Trophoblast cell (in vitro differentiated cells and primary cell): ENCODE results near the gene ZNF215.
"Not testable (repeated sequence)": the region's sequence is repeated elsewhere in the genome, so short reads cannot be mapped to it uniquely, and the experiment has no call there.

Source experiments
- DNase-seq, 2 donors: peaks; one replicate each; pipeline ENCODE4 v3.0.0-alpha.2; 2016
- H2AFZ ChIP-seq: 2 replicates; pipeline ENCODE4 v1.6.1; 2013; ENCODE audit warnings: low read length, moderate library complexity, mild to moderate bottlenecking; ENCODE audit not compliant: insufficient read depth, poor library complexity
- H2AK5ac ChIP-seq: 2 replicates; pipeline ENCODE4 v1.6.1; 2013; ENCODE audit warnings: mild to moderate bottlenecking, low read length
- H2BK120ac ChIP-seq: 2 replicates; pipeline ENCODE4 v1.6.1; 2013; ENCODE audit warnings: low read length, mild to moderate bottlenecking, moderate library complexity; ENCODE audit not compliant: insufficient read depth, poor library complexity
- H2BK12ac ChIP-seq: 2 replicates; pipeline ENCODE4 v1.6.1; 2013; ENCODE audit warnings: mild to moderate bottlenecking, low read length, moderate library complexity
- H2BK5ac ChIP-seq: 2 replicates; pipeline ENCODE4 v1.6.1; 2013; ENCODE audit warnings: low read length, low read depth, moderate library complexity, mild to moderate bottlenecking; ENCODE audit not compliant: poor library complexity
- H3K14ac ChIP-seq: 2 replicates; pipeline ENCODE4 v1.6.1; 2013; ENCODE audit warnings: mild to moderate bottlenecking, low read length
- H3K18ac ChIP-seq: 2 replicates; pipeline ENCODE4 v1.6.1; 2013; ENCODE audit warnings: mild to moderate bottlenecking, low read length
- H3K23ac ChIP-seq: 2 replicates; pipeline ENCODE4 v1.6.1; 2013; ENCODE audit warnings: low read length
- H3K27ac ChIP-seq: 2 replicates; pipeline ENCODE4 v1.5.1; 2013; ENCODE audit warnings: low read depth, mild to moderate bottlenecking, inconsistent platforms, low read length, moderate library complexity
- H3K27me3 ChIP-seq: 2 replicates; pipeline ENCODE4 v1.6.1; 2013; ENCODE audit warnings: inconsistent platforms, mild to moderate bottlenecking, low read length, moderate library complexity; ENCODE audit not compliant: insufficient read depth
- H3K36me3 ChIP-seq, 2 experiments: 1 replicate in 1 of 2; 2 replicates in 1 of 2; pipeline ENCODE4 v1.6.1; 2013; ENCODE audit warnings: low read length in 2 of 2, mild to moderate bottlenecking in 2 of 2, moderate library complexity in 1 of 2; ENCODE audit not compliant: insufficient read depth in 2 of 2, control insufficient read depth in 1 of 2
- H3K4ac ChIP-seq: 2 replicates; pipeline ENCODE4 v1.6.1; 2013; ENCODE audit warnings: low read depth, mild to moderate bottlenecking, low read length, moderate library complexity
- H3K4me1 ChIP-seq, 2 experiments: 1 replicate in 1 of 2; 2 replicates in 1 of 2; pipeline ENCODE4 v1.6.1; 2013; ENCODE audit warnings: low read length in 2 of 2, mild to moderate bottlenecking in 2 of 2, moderate library complexity in 1 of 2; ENCODE audit not compliant: insufficient read depth in 2 of 2, control insufficient read depth in 1 of 2
- H3K4me2 ChIP-seq: 2 replicates; pipeline ENCODE4 v1.6.1; 2013; ENCODE audit warnings: inconsistent platforms, mild to moderate bottlenecking, low read length, moderate library complexity
- H3K4me3 ChIP-seq: 2 replicates; pipeline ENCODE4 v1.5.1; 2013; ENCODE audit warnings: mild to moderate bottlenecking, low read depth, low read length, inconsistent platforms
- H3K79me1 ChIP-seq: one replicate; pipeline ENCODE4 v1.6.1; 2013; ENCODE audit warnings: low read length
- H3K79me2 ChIP-seq: 2 replicates; pipeline ENCODE4 v1.6.1; 2013; ENCODE audit warnings: low read length, mild to moderate bottlenecking; ENCODE audit not compliant: control insufficient read depth, insufficient read depth, poor library complexity
- H3K9ac ChIP-seq: 2 replicates; pipeline ENCODE4 v1.6.1; 2013; ENCODE audit warnings: mild to moderate bottlenecking, low read length
- H3K9me3 ChIP-seq: 2 replicates; pipeline ENCODE4 v1.6.1; 2013; ENCODE audit warnings: low read depth, mild to moderate bottlenecking, control low read depth, inconsistent platforms, low read length; ENCODE audit not compliant: insufficient read depth
- H4K12ac ChIP-seq: 2 replicates; pipeline ENCODE4 v1.6.1; 2013; ENCODE audit warnings: low read depth, mild to moderate bottlenecking, low read length, moderate library complexity
- H4K8ac ChIP-seq: 2 replicates; pipeline ENCODE4 v1.6.1; 2013; ENCODE audit warnings: low read depth, mild to moderate bottlenecking, low read length, moderate library complexity
- H4K91ac ChIP-seq: one replicate; pipeline ENCODE4 v1.6.1; 2013; ENCODE audit warnings: low read depth, mild to moderate bottlenecking, low read length, moderate library complexity
- WGBS: extraction: QIAGEN DNeasy Blood & Tissue Kit; methylation state at CpG from one replicate; pipeline ENCODE4 v1.1.7; 2013; ENCODE audit warnings: missing lambda C conversion rate; ENCODE audit not compliant: insufficient read length, insufficient coverage; ENCODE audit errors: extremely low coverage; 5-methylcytosine and 5-hydroxymethylcytosine counted together

Gene ZNF215

DNA sequence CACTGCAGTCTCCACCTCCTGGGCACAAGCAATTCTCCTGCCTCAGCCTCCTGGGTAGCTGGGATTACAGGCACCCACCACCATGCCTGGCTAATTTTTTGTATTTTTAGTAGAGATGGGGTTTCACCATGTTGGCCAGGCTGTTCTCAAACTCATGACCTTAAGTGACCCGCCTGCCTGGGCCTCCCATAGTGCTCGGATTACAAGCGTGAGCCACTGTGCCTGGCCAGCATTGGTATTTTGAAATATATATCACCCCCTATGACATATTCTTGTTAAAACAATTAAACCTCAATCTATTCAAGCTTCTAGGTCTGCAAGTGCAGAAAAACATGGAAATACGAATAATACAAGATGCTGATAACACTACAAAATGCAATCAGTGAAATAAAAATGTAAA lies 43.6 kb downstream of the ZNF215 start:
- not testable (repeated sequence) for H4K8ac ChIP-seq, H3K18ac ChIP-seq, H3K4me3 ChIP-seq, H3K4ac ChIP-seq, H3K27ac ChIP-seq, H3K4me1 ChIP-seq, H3K9ac ChIP-seq, H3K23ac ChIP-seq, DNase-seq, H4K12ac ChIP-seq, H2BK120ac ChIP-seq, H2BK12ac ChIP-seq, H4K91ac ChIP-seq, H3K36me3 ChIP-seq, H3K14ac ChIP-seq, H3K79me2 ChIP-seq, H3K27me3 ChIP-seq, H3K79me1 ChIP-seq, H2BK5ac ChIP-seq, H3K4me2 ChIP-seq, H2AFZ ChIP-seq, H2AK5ac ChIP-seq, H3K9me3 ChIP-seq
- WGBS: no CpG with 5 or more reads among the region's 4 CpGs

GRCh38 chr11:6979365-6979764 lies 53.1 kb downstream of the ZNF215 start:
- no peak overlapping the region for H3K4me2 ChIP-seq
- no peaks in the 10 kb centered on the region for H3K27me3 ChIP-seq
- no peaks in the 10 kb centered on the region for H3K36me3 ChIP-seq
- no peak overlapping the region for H3K9ac ChIP-seq
- no peak for DNase-seq
- no peak overlapping the region for H3K14ac ChIP-seq
- no peak overlapping the region for H2BK5ac ChIP-seq
- H3K79me2 ChIP-seq: no peaks in the 10 kb centered on the region
- no peak overlapping the region for H4K91ac ChIP-seq
- H3K4me3 ChIP-seq: no peak overlapping the region
- no CpG with 5 or more reads among the region's 2 CpGs for WGBS
- no peaks in the 10 kb centered on the region for H3K79me1 ChIP-seq
- H4K12ac ChIP-seq: no peak overlapping the region
- H3K27ac ChIP-seq: no peak overlapping the region
- no peak overlapping the region for H2BK120ac ChIP-seq
- H2BK12ac ChIP-seq: no peak overlapping the region
- no peak overlapping the region for H2AFZ ChIP-seq
- H3K4me1 ChIP-seq: no peaks in the 10 kb centered on the region
- H4K8ac ChIP-seq: no peak overlapping the region
- no peak overlapping the region for H3K18ac ChIP-seq
- H2AK5ac ChIP-seq: no peak overlapping the region
- H3K4ac ChIP-seq: no peak overlapping the region
- no peak overlapping the region for H3K23ac ChIP-seq
- H3K9me3 ChIP-seq: no peaks in the 10 kb centered on the region

- H3K4me2 ChIP-seq: no peak overlapping the region
- H4K8ac ChIP-seq: no peak overlapping the region
- H3K9me3 ChIP-seq: no peaks in the 10 kb centered on the region
- no peak overlapping the region for H3K4ac ChIP-seq
- no peak overlapping the region for H4K12ac ChIP-seq
- H2AFZ ChIP-seq: no peak overlapping the region
- H2BK12ac ChIP-seq: no peak overlapping the region
- no peaks in the 10 kb centered on the region for H3K36me3 ChIP-seq
- no peaks in the 10 kb centered on the region for H3K79me1 ChIP-seq
- H3K4me1 ChIP-seq: no peaks in the 10 kb centered on the region
- H2BK120ac ChIP-seq: no peak overlapping the region
- H3K14ac ChIP-seq: no peak overlapping the region
- no peak for DNase-seq
- H4K91ac ChIP-seq: no peak overlapping the region
- H3K9ac ChIP-seq: no peak overlapping the region
- H3K18ac ChIP-seq: no peak overlapping the region
- WGBS: no CpG with 5 or more reads among the region's 1 CpG
- H3K79me2 ChIP-seq: no peaks in the 10 kb centered on the region
- no peaks in the 10 kb centered on the region for H3K27me3 ChIP-seq
- H2BK5ac ChIP-seq: no peak overlapping the region
- H3K27ac ChIP-seq: no peak overlapping the region
- no peak overlapping the region for H2AK5ac ChIP-seq
- H3K23ac ChIP-seq: no peak overlapping the region
- no peak overlapping the region for H3K4me3 ChIP-seq
Observed at GRCh38 chr11:6986487-6986886, 60.3 kb downstream of the ZNF215 start.

GRCh38 chr11:6988506-6988905 lies 62.3 kb downstream of the ZNF215 start:
- Histone ChIP-seq H3K9me3 (no peaks in the 10 kb centered on the region), H4K91ac (no peak overlapping the region), H3K4me3 (no peak overlapping the region), H4K8ac (no peak overlapping the region), H3K9ac (no peak overlapping the region), H2BK120ac (no peak overlapping the region), H3K27ac (no peak overlapping the region), H2BK12ac (no peak overlapping the region), H4K12ac (no peak overlapping the region), H3K4me2 (no peak overlapping the region), H3K18ac (no peak overlapping the region), H3K79me1 (no peaks in the 10 kb centered on the region), H2AK5ac (no peak overlapping the region), H3K36me3 (no peaks in the 10 kb centered on the region), H3K79me2 (no peaks in the 10 kb centered on the region), H3K27me3 (no peaks in the 10 kb centered on the region), H3K23ac (no peak overlapping the region), H3K4me1 (peaks cover 0 to 6% of the 10 kb centered on the region in 2 experiments), H2BK5ac (no peak overlapping the region), H2AFZ (no peak overlapping the region), H3K14ac (no peak overlapping the region), H3K4ac (no peak overlapping the region)
- DNase-seq: no peak
